RWPE1 (cell line): ENCODE results near the gene HDAC4.

Experiments
- CTCF ChIA-PET: fragments of 350-600 bp; sonication (Branson Sonifier 250); formaldehyde crosslinking; extraction: SDS; loops from one replicate; lab custom pipeline; 2021; lab: Yijun Ruan, JAX
- POLR2A ChIA-PET: fragments of 400-600 bp; formaldehyde crosslinking; extraction: SDS; loops from one replicate; lab custom pipeline; 2020; ENCODE audit warnings: antibody characterized with exemption; ENCODE audit not compliant: low non-redundant PET; lab: Yijun Ruan, JAX
- DNase-seq: peaks from one replicate; pipeline ENCODE4 v3.0.0; 2012; ENCODE audit warnings: low spot score
- H3K27ac ChIP-seq: fragments of 450-650 bp; 2 replicates; pipeline ENCODE4 v1.5.1; 2017
- CTCF ChIP-seq: fragments of 450-650 bp; conservative IDR thresholded peaks from 2 replicates; pipeline ENCODE4 v1.5.1; 2017; ENCODE audit warnings: low read depth, mild to moderate bottlenecking

The HDAC4 gene

GRCh38 chr2:239019183-239019581 is 381.6 kb downstream of the HDAC4 start:
- no peak for DNase-seq
- ChIA-PET POLR2A (no interaction called here), CTCF (no interaction called here)
- no peak overlapping the region for H3K27ac ChIP-seq
- no peak for TF ChIP-seq CTCF

GRCh38 chr2:239018271-239019182 is 382.3 kb downstream of the HDAC4 start:
- no peak overlapping the region for H3K27ac ChIP-seq
- CTCF ChIA-PET = no interaction called here
- POLR2A ChIA-PET = no interaction called here
- DNase-seq = no peak
- TF ChIP-seq CTCF = no peak

- CTCF ChIA-PET = no interaction called here
- no peak overlapping the region for H3K27ac ChIP-seq
- POLR2A ChIA-PET = no interaction called here
- TF ChIP-seq CTCF = no peak
- no peak for DNase-seq
These were observed 383.2 kb downstream of the HDAC4 start for GRCh38 chr2:239017491-239018098.

GRCh38 chr2:239015901-239016675 is 384.7 kb downstream of the HDAC4 start:
- H3K27ac ChIP-seq = no peak overlapping the region
- ChIA-PET POLR2A (no interaction called here), CTCF (no interaction called here)
- TF ChIP-seq CTCF = no peak
- no peak for DNase-seq

- no peak for TF ChIP-seq CTCF
- ChIA-PET CTCF (no interaction called here), POLR2A (no interaction called here)
- no peak for DNase-seq
- no peak overlapping the region for H3K27ac ChIP-seq
These were observed 385.5 kb downstream of the HDAC4 start for GRCh38 chr2:239015218-239015900.
